Head of caudate nucleus (tissue), 42 donors: ENCODE results near the gene KASH5.

Experiments used
- DNase-seq, 42 donors: peaks; one replicate each; pipeline versions ENCODE4 v3.0.0 to v3.0.0-alpha.2; 2020 to 2021; ENCODE audit warnings: mixed read lengths in 7 of 42
- intact Hi-C: fragments of 100-400 bp; cut with DNase I; formaldehyde crosslinking; loops from one replicate; pipeline ENCODE4 v1.15.0; 2022

KASH5 gene

GRCh38 chr19:49465371-49465770 is 77.3 kb downstream of the KASH5 start:
- no peak for DNase-seq
- intact Hi-C loops: no loop called here
